Fibroblast of lung (primary cell): Measurements from ENCODE around the gene SEMA4D.

Experiments
- EZH2 ChIP-seq: IDR thresholded peaks from 2 replicates; pipeline ENCODE4 v1.5.1; 2012; ENCODE audit warnings: low read length, control low read depth, mild to moderate bottlenecking; ENCODE audit errors: missing control alignments
- TF ChIP-seq, protein P1 (sequence below), 2 donors: IDR thresholded peaks in 1 of 2; conservative IDR thresholded peaks in 1 of 2; 1 replicate in 1 of 2; 2 replicates in 1 of 2; pipeline ENCODE4 v1.5.1; 2011 to 2012; ENCODE audit warnings: low read length in 2 of 2, control low read depth in 1 of 2, inconsistent platforms in 1 of 2, low read depth in 1 of 2, mild to moderate bottlenecking in 1 of 2

DNA sequence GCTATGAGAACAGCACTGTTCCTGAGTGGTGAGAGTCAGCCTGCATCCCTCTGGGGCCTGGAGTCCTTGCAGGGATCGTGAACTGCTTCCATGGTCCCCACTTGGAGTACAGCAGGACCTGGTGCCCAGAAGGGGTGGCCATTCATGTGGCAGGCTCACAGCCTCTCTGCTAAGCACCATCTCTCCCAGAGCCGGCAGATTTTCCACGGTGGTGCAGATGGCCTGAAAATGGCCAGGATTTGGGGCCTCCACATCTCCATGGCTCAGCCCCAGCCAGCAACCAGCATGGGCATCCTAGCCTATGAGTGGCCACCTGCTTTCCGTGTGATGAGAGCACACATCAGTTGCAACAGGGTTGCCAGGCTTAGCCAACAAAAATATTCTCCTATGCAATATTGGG lies 33.9 kb upstream of the SEMA4D start:
- TF ChIP-seq, protein P1, sequence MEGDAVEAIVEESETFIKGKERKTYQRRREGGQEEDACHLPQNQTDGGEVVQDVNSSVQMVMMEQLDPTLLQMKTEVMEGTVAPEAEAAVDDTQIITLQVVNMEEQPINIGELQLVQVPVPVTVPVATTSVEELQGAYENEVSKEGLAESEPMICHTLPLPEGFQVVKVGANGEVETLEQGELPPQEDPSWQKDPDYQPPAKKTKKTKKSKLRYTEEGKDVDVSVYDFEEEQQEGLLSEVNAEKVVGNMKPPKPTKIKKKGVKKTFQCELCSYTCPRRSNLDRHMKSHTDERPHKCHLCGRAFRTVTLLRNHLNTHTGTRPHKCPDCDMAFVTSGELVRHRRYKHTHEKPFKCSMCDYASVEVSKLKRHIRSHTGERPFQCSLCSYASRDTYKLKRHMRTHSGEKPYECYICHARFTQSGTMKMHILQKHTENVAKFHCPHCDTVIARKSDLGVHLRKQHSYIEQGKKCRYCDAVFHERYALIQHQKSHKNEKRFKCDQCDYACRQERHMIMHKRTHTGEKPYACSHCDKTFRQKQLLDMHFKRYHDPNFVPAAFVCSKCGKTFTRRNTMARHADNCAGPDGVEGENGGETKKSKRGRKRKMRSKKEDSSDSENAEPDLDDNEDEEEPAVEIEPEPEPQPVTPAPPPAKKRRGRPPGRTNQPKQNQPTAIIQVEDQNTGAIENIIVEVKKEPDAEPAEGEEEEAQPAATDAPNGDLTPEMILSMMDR (conservative IDR thresholded peaks at IDR 0.05 in 1 of 2, IDR thresholded peaks at IDR 0.05 in 1 of 2; ENCODE audit: low read depth in 1 of 2, low read length in 2 of 2) = no peak
- no peak for TF ChIP-seq EZH2
